ENCODE data around the gene CDYL.

Gene CDYL

GRCh38 chr6:4950076-4950475, 173.9 kb downstream of the CDYL start:
- Mint-ChIP-seq H3K36me3 (peaks cover 5% of the 10 kb centered on the region), H3K4me1 (no peaks in the 10 kb centered on the region), H3K27me3 (no peaks in the 10 kb centered on the region), H3K4me3 (no peak overlapping the region), H3K9me3 (no peaks in the 10 kb centered on the region), H3K27ac (no peak overlapping the region)

GRCh38 chr6:4950836-4951533, 174.8 kb downstream of the CDYL start:
- Mint-ChIP-seq H3K4me1 (no peaks in the 10 kb centered on the region), H3K9me3 (no peaks in the 10 kb centered on the region), H3K36me3 (peaks cover 5% of the 10 kb centered on the region), H3K27ac (no peak overlapping the region), H3K4me3 (no peak overlapping the region), H3K27me3 (no peaks in the 10 kb centered on the region)

GRCh38 chr6:4953440-4953839, 177.2 kb downstream of the CDYL start:
- Mint-ChIP-seq H3K27me3 (no peaks in the 10 kb centered on the region), H3K4me3 (no peak overlapping the region), H3K27ac (no peak overlapping the region), H3K36me3 (peaks cover 5% of the 10 kb centered on the region), H3K4me1 (no peaks in the 10 kb centered on the region), H3K9me3 (no peaks in the 10 kb centered on the region)

GRCh38 chr6:4956625-4957024, 180.4 kb downstream of the CDYL start:
- Mint-ChIP-seq H3K9me3 (peaks cover 5% of the 10 kb centered on the region), H3K4me3 (no peak overlapping the region), H3K4me1 (no peaks in the 10 kb centered on the region), H3K27ac (no peak overlapping the region), H3K36me3 (peaks cover 3% of the 10 kb centered on the region), H3K27me3 (no peaks in the 10 kb centered on the region)

GRCh38 chr6:4957521-4958231, 181.5 kb downstream of the CDYL start:
- no peak overlapping the region for H3K4me3 Mint-ChIP-seq
- no peak overlapping the region for H3K27ac Mint-ChIP-seq
- H3K36me3 Mint-ChIP-seq = peaks cover 3% of the 10 kb centered on the region

GRCh38 chr6:4958624-4959023, 182.4 kb downstream of the CDYL start:
- H3K9me3 Mint-ChIP-seq = peaks cover 5% of the 10 kb centered on the region
- no peaks in the 10 kb centered on the region for H3K27me3 Mint-ChIP-seq
- no peak overlapping the region for H3K27ac Mint-ChIP-seq
- no peaks in the 10 kb centered on the region for H3K4me1 Mint-ChIP-seq
- peaks cover 2% of the 10 kb centered on the region for H3K36me3 Mint-ChIP-seq
- no peak overlapping the region for H3K4me3 Mint-ChIP-seq

More at GRCh38 chr6:4957521-4958231, 181.5 kb downstream of the CDYL start:
- peaks cover 5% of the 10 kb centered on the region for H3K9me3 Mint-ChIP-seq
- no peaks in the 10 kb centered on the region for H3K4me1 Mint-ChIP-seq
- H3K27me3 Mint-ChIP-seq = no peaks in the 10 kb centered on the region

- Mint-ChIP-seq H3K9me3 (peaks cover 5% of the 10 kb centered on the region), H3K36me3 (no peaks in the 10 kb centered on the region), H3K27me3 (peaks cover 1% of the 10 kb centered on the region), H3K27ac (no peak overlapping the region), H3K4me1 (no peaks in the 10 kb centered on the region), H3K4me3 (no peak overlapping the region)
Measured at GRCh38 chr6:4961322-4962168, 185.3 kb downstream of the CDYL start.

- Mint-ChIP-seq H3K27ac (no peak overlapping the region), H3K9me3 (peaks cover 5% of the 10 kb centered on the region), H3K36me3 (no peaks in the 10 kb centered on the region), H3K4me3 (no peak overlapping the region), H3K4me1 (no peaks in the 10 kb centered on the region), H3K27me3 (peaks cover 1% of the 10 kb centered on the region)
Measured at GRCh38 chr6:4962905-4963304, 186.7 kb downstream of the CDYL start.

- H3K4me3 Mint-ChIP-seq = no peak overlapping the region
- H3K27ac Mint-ChIP-seq = no peak overlapping the region
- H3K36me3 Mint-ChIP-seq = no peaks in the 10 kb centered on the region
- no peaks in the 10 kb centered on the region for H3K4me1 Mint-ChIP-seq
- peaks cover 5% of the 10 kb centered on the region for H3K9me3 Mint-ChIP-seq
- H3K27me3 Mint-ChIP-seq = peaks cover 1% of the 10 kb centered on the region
Measured at GRCh38 chr6:4964675-4965561, 188.7 kb downstream of the CDYL start.

DNA sequence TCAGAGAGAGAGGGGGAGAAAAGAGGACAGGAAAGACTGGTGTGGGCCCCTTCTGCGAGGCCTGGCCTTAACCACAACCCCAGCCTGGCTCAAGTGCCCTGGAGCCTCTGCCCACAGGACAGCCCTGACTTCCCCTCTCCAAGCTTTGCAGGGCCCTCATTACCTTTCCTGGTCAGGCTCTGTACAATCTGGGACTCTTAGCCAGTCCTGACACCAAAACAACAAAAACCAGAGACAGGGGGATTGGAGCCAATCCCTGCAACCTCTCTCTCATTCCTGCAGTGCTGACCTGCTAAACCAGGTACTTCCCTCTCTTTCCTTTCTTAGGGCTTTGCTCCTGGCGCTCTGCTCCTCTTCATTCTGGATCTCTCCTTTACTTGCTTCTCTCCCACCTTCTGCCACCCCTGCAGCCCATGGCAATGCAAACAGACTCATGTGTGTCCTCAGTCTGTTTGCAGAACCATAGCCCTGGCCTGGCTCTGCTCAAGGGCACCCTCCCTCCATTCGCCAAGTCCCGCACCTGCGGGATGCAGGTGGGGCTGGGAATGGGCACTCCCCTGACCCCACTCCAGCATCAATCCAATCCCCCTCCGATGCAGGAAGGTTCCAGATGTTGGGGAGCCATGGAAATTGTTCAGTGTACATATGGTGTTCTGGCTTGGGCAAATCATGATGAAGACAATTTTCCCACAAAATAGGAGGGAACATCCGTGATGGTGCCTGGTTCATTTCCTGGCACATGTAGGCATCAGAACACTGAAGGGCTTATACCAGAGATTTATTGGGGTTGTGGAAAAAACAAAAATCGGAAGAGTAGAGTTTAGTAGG, 189.6 kb downstream of the CDYL start:
- Mint-ChIP-seq H3K9me3 (no peaks in the 10 kb centered on the region), H3K27me3 (peaks cover 1% of the 10 kb centered on the region), H3K36me3 (no peaks in the 10 kb centered on the region), H3K4me1 (no peaks in the 10 kb centered on the region), H3K27ac (no peak overlapping the region), H3K4me3 (no peak overlapping the region)

DNA sequence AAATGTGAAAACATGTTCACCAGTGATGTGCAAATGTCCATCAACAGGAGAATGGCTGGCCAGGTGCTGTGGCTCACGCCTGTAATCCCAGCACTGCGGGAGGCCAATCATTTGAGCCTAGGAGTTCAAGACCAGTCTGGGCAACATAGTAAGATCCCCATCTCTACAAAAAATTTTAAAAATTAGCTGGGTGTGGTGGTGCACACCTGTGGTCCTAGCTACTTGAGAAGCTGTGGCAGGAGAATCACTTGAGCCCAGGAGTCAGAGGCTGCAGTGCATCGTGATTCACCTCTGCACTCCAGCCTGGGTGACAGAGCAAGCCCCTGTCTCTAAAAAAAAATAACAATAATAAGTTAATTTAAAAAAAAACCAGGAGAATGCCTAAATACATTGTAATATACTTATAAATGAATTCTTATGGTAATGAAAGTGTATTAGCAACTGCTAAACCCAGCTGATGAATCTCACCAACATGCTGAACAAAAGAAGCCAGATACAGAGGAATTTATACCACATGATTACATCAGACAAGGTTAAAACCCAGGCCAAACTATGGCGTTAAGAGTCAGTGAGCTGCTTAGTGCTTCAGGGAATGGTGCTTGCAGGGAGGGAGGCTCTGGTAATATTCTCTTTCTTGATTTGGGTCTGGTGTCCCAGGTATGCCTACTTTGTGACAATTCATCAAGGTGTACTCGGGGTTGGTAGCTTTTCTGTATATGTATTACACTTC, 191.3 kb downstream of the CDYL start:
- H3K4me1 Mint-ChIP-seq = no peaks in the 10 kb centered on the region
- no peak overlapping the region for H3K4me3 Mint-ChIP-seq
- no peak overlapping the region for H3K27ac Mint-ChIP-seq
- H3K9me3 Mint-ChIP-seq = no peaks in the 10 kb centered on the region
- peaks cover 1% of the 10 kb centered on the region for H3K27me3 Mint-ChIP-seq
- no peaks in the 10 kb centered on the region for H3K36me3 Mint-ChIP-seq

DNA sequence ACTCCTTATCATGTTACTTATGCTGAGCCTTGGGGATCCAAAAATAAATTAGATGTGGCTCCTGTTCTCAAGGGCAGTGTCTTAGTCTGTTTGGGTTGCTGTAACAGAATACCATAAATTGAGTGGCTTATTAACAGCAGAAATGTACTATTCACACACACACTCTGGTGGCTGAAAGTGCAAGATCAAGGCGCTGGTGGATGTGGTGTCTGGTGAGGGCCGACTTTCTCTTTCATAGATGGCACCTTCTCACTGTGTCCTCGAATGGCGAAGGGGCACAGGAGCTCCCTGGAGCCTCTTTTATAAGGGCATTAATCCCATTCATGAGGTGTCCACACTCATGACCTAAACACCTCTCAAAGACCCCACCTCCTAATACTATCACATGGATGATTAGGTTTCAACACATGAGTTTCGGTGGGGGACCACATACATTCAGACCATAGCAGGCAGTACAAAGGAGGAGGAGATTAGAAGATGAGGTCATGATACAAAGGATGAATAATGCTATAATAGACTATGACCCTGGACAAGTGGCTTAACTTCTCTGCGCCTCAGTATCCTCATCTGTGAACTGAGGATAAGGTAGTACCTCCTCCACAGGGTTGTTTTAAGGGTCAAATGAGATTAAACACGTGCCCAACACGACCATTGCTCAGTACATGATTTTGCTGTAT, 193.5 kb downstream of the CDYL start:
- H3K36me3 Mint-ChIP-seq = no peaks in the 10 kb centered on the region
- no peak overlapping the region for H3K27ac Mint-ChIP-seq
- H3K27me3 Mint-ChIP-seq = peaks cover 1% of the 10 kb centered on the region
- no peak overlapping the region for H3K4me3 Mint-ChIP-seq
- H3K9me3 Mint-ChIP-seq = no peaks in the 10 kb centered on the region
- no peaks in the 10 kb centered on the region for H3K4me1 Mint-ChIP-seq

- H3K4me3 Mint-ChIP-seq = no peak overlapping the region
Measured at GRCh38 chr6:4970739-4971395, 194.7 kb downstream of the CDYL start.

More at GRCh38 chr6:4970739-4971395, 194.7 kb downstream of the CDYL start:
- Mint-ChIP-seq H3K27me3 (peaks cover 1% of the 10 kb centered on the region), H3K27ac (no peak overlapping the region), H3K4me1 (no peaks in the 10 kb centered on the region), H3K36me3 (no peaks in the 10 kb centered on the region), H3K9me3 (no peaks in the 10 kb centered on the region)

All from activated naive CD4-positive, alpha-beta T cell treated with anti-CD3 and anti-CD28 coated beads, Interleukin-2, amount 50 U/mL, for 24 hours (primary cell).